Measurements from ENCODE around the gene CEP131. TPM values are rescaled to one million over a fixed set of nuclear protein-coding genes. Genes with fewer than 3 reads are reported as not detected.

CEP131 gene
- total RNA-seq, 2 experiments from 2014 or later, result 13.6 to 20.6 TPM

DNA sequence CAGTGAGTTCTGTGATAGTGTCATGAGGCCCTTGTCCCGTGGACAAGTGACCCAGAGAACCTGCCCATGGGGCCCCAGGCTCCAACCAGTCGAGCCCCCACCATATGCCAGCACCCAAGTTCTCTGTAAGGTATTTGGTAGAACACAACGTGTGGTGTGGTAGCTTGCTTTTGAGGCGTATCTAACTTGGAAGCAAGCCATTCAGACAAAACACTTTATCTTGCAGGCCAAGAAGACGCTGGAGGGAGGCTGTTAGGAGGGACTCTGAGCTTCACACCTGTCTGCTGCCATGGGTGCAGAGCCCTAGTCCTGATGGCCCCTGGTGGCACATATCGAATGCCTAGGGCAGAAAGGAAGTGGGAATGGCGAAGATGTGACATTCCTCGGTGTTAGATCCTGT lies 18.0 kb upstream of the CEP131 start:
- Mint-ChIP-seq H3K4me1 (peaks cover 44% of the 10 kb centered on the region), H3K36me3 (peaks cover 4% of the 10 kb centered on the region), H3K27ac (peak overlapping the region; percentile 58), H3K27me3 (no peaks in the 10 kb centered on the region), H3K4me3 (peak overlapping the region; percentile 88), H3K9me3 (ENCODE audit: low read depth) (no peaks in the 10 kb centered on the region)
- DNase-seq (no peak), ATAC-seq (no peak)
- CTCF ChIA-PET, result interaction anchor here (0.9 to 1.6 kb wide), 6 partner anchors 18 to 244 kb away, joined by 3 to 4 read pairs (median 3); partner anchors contain the start of gene CEP131

DNA sequence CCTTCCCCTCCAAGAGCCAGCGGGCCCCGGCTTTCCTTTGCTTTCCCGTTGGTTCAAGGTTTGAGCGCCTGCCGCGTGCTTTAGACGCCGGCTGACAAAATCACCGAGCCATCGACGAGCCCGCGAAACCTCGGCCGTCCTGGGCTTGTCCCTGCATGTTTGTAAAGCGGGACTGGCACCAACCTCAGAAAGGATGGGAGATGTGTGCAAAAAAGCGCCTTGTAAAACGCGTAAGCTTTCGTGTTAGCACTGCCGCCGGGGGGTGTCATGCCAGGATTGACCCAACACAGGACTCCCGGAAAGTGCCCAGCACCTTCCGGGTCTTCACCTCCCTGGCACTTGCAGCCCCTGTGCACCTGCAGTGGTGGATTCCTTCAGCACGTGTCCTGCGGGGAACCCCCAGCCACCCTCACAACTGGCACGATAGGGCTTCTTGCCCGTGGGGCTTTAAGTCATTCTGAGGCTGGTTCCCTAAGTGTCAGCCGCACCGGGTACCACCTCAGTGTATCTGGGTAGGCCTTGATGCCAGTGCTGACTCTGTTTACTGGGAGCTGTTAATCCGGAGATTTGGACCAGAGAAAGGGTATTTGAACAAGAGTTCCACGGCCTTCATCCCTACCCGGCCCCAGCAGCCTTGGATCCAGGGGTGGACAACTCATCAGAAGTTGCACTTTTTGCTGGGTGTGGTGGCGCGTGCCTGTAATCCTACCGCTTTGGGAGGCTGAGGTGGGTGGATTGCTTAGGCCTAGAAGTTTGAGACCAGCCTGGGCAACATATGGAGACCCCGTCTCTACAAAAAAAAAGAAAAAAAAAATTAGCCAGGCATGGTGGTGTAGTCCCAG lies 17.2 kb upstream of the CEP131 start:
- no peaks in the 10 kb centered on the region for H3K27me3 Mint-ChIP-seq
- ATAC-seq (no peak), DNase-seq (peak; percentile 67)
- peaks cover 4% of the 10 kb centered on the region for H3K36me3 Mint-ChIP-seq
- peaks cover 39% of the 10 kb centered on the region for H3K4me1 Mint-ChIP-seq
- no peaks in the 10 kb centered on the region for H3K9me3 Mint-ChIP-seq (ENCODE audit: low read depth)
- CTCF ChIA-PET, result interaction anchor here (0.9 to 1.7 kb wide), 8 partner anchors 13 to 245 kb away, joined by 3 to 8 read pairs (median 4); partner anchors contain the start of gene CEP131
- peak overlapping the region; percentile 88 for H3K27ac Mint-ChIP-seq
- peak overlapping the region; percentile 88 for H3K4me3 Mint-ChIP-seq

GRCh38 chr17:81238815-81239713 lies 16.3 kb upstream of the CEP131 start, which contains the start of the genes NDUFAF8 and TEPSIN:
TSS of gene NDUFAF8 (plus strand) at chr17:81239318. CDS start at chr17:81239364, 46 bp downstream.
TSS of gene TEPSIN (minus strand) at chr17:81239055. CDS start at chr17:81239033, 22 bp downstream.
- H3K27ac Mint-ChIP-seq, result peak within 1 kb of the TSS; percentile 88
- ATAC-seq, result peak; percentile 98

GRCh38 chr17:81238490-81238814 lies 15.7 kb upstream of the CEP131 start:
- Mint-ChIP-seq H3K4me3 (peak overlapping the region; percentile 76), H3K9me3 (ENCODE audit: low read depth) (no peaks in the 10 kb centered on the region), H3K27me3 (no peaks in the 10 kb centered on the region), H3K4me1 (peaks cover 35% of the 10 kb centered on the region), H3K27ac (peak overlapping the region; percentile 32), H3K36me3 (peaks cover 4% of the 10 kb centered on the region)
- no peak for ATAC-seq
- no peak for DNase-seq
- CTCF ChIA-PET, result interaction anchor here (1.0 to 1.7 kb wide), 10 partner anchors 9 to 811 kb away, joined by 3 to 8 read pairs (median 5); partner anchors contain the start of gene CEP131

More at GRCh38 chr17:81238815-81239713, 16.3 kb upstream of the CEP131 start, which contains the start of the genes NDUFAF8 and TEPSIN:
- Mint-ChIP-seq H3K9me3 (ENCODE audit: low read depth) (no peaks in the 10 kb centered on the region), H3K4me1 (peaks cover 35% of the 10 kb centered on the region), H3K36me3 (peaks cover 4% of the 10 kb centered on the region), H3K4me3 (peak within 1 kb of the TSS; percentile 88), H3K27me3 (no peaks in the 10 kb centered on the region)
- DNase-seq, result peak; percentile 98
- CTCF ChIA-PET, result interaction anchor here (1.0 to 1.7 kb wide), 10 partner anchors 10 to 812 kb away, joined by 3 to 8 read pairs (median 5); partner anchors contain the start of gene CEP131

- CTCF ChIA-PET, result interaction anchor here (1.0 to 1.7 kb wide), 9 partner anchors 9 to 811 kb away, joined by 3 to 8 read pairs (median 5); partner anchors contain the start of gene CEP131
- Mint-ChIP-seq H3K9me3 (ENCODE audit: low read depth) (no peaks in the 10 kb centered on the region), H3K4me1 (peaks cover 35% of the 10 kb centered on the region), H3K27ac (peak overlapping the region; percentile 32), H3K27me3 (no peaks in the 10 kb centered on the region), H3K36me3 (peaks cover 4% of the 10 kb centered on the region), H3K4me3 (peak overlapping the region; percentile 76)
- no peak for DNase-seq
- no peak for ATAC-seq
Measured at GRCh38 chr17:81237591-81238489, 15.1 kb upstream of the CEP131 start.

DNA sequence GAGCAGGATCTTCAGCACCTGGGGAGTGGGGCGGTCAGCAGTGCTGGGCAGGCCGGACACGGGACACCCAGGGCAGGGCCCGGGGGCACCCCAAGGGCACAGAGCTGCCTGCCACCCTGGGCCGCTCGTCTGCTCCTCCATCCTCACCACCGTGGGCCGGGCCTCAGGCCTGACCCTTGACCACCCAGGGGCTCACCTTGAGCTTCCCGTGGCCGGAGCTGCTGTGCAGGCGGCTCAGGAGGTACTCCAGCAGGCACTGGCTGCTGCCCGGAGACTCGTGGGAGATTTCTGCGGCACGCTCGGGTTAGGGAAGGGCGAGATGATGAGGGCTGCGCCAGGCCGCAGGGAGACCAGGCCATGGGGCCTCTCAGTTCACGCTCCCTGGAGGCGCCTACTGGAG lies 14.0 kb upstream of the CEP131 start:
- Mint-ChIP-seq H3K27me3 (no peaks in the 10 kb centered on the region), H3K36me3 (peaks cover 4% of the 10 kb centered on the region), H3K4me1 (peaks cover 29% of the 10 kb centered on the region), H3K27ac (no peak overlapping the region), H3K4me3 (no peak overlapping the region), H3K9me3 (ENCODE audit: low read depth) (no peaks in the 10 kb centered on the region)
- CTCF ChIA-PET, result no interaction called here
- DNase-seq (no peak), ATAC-seq (no peak)

GRCh38 chr17:81235822-81236740 lies 13.3 kb upstream of the CEP131 start:
- Mint-ChIP-seq H3K27me3 (no peaks in the 10 kb centered on the region), H3K36me3 (peaks cover 5% of the 10 kb centered on the region), H3K4me3 (no peak overlapping the region), H3K4me1 (peaks cover 22% of the 10 kb centered on the region), H3K9me3 (ENCODE audit: low read depth) (no peaks in the 10 kb centered on the region), H3K27ac (no peak overlapping the region)
- CTCF ChIA-PET, result no interaction called here
- no peak for ATAC-seq
- DNase-seq, result no peak

DNA sequence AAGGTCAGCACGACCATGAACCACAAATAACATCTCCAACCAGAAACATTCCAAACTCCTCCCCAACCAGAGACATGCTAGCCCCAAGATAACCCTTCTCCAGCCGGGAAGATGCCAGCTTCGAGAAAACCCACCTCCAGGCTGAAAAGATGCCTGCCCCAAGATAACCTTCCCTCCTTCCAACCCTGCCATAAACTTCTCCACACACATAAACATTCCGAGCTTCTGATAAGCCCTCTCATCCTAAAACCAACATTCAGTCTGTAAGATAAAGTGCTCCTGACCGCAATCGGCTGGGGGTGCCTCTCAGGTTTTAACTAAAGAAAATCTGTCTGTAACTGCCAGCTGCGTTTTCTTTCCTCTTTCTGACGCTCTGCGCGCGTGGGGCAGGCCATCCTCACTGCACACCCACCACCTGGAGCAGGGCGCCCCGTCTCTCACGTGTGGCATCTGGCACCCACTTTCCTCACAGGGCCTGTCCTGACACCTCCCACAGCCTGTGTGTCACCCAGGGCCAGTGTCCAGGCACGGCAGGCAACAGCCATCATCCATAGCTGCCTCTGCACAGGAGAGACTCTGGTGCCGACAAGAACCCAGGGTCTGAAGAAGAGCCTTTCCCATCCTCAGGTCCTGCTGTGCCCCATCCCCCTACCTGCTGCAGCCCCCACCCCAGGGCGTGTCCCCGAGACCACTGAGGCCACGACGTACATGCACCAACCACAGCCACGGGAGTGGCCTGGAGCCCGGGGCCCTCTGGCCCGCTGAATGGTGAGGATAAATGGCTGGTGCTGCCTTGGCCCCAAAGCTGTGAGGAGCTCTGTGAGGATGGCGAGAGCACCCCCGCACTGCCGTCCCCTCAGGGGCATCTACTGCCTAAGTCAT lies 12.4 kb upstream of the CEP131 start:
- Mint-ChIP-seq H3K4me1 (peaks cover 16% of the 10 kb centered on the region), H3K27ac (no peak overlapping the region), H3K27me3 (no peaks in the 10 kb centered on the region), H3K36me3 (peaks cover 7% of the 10 kb centered on the region), H3K9me3 (ENCODE audit: low read depth) (no peaks in the 10 kb centered on the region), H3K4me3 (no peak overlapping the region)
- DNase-seq (no peak), ATAC-seq (no peak)
- CTCF ChIA-PET, result interaction anchor here (0.5 kb wide), 1 partner anchor 832 kb away, joined by 3 read pairs; no protein-coding TSS in a partner anchor

GRCh38 chr17:81234506-81234855 lies 11.7 kb upstream of the CEP131 start:
- H3K27me3 Mint-ChIP-seq, result no peaks in the 10 kb centered on the region
- H3K9me3 Mint-ChIP-seq (ENCODE audit: low read depth), result no peaks in the 10 kb centered on the region
- peaks cover 9% of the 10 kb centered on the region for H3K36me3 Mint-ChIP-seq
- CTCF ChIA-PET, result interaction anchor here (0.5 kb wide), 1 partner anchor 831 kb away, joined by 3 read pairs; no protein-coding TSS in a partner anchor
- H3K27ac Mint-ChIP-seq, result no peak overlapping the region
- H3K4me1 Mint-ChIP-seq, result peaks cover 12% of the 10 kb centered on the region
- no peak for DNase-seq
- ATAC-seq, result no peak
- H3K4me3 Mint-ChIP-seq, result no peak overlapping the region

DNA sequence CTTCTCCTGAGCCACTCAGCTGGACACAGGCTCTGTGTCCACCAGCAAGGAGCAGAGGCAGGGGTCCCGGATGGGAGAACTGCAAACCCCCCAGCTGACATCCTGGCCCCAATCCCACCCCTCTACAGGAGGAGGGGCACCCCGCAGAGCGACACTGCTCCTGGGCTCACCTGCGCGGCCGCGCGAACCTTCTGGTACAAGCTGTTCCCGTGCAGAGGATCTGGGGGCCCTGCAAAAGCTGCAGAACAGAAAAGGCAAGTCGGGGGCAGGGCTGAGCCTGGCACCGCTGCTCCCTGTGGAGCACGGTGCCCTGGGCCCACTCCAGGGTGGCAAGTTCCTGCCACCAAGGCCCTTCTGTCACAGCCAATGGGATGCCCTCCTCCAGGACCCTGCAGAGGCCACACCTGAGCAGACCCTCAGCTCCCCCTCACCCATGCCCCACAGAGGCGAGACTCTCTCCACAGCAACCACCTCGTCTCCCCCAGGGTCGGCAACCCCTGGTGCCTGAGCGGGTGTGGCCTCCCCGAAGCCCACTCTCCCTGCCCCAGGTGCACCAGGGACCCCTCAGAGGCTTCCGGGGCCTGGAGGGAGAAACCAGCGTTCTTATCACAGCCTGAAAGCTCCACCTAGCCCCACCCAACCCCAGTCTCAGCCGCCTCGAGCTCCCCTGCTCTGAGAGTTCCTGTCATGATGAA lies 11.2 kb upstream of the CEP131 start:
- Mint-ChIP-seq H3K4me3 (no peak overlapping the region), H3K9me3 (ENCODE audit: low read depth) (no peaks in the 10 kb centered on the region), H3K27me3 (no peaks in the 10 kb centered on the region), H3K27ac (no peak overlapping the region), H3K4me1 (peaks cover 12% of the 10 kb centered on the region), H3K36me3 (peaks cover 9% of the 10 kb centered on the region)
- DNase-seq (no peak), ATAC-seq (no peak)
- CTCF ChIA-PET, result no interaction called here
